Measurements from ENCODE around the gene ABI1.

Gene ABI1

GRCh38 chr10:26706206-26706605, 154.6 kb downstream of the ABI1 start:
- TF ChIP-seq CTCF (IDR thresholded peaks at IDR 0.05; ENCODE audit: extremely low read depth, missing control alignments) = no peak
- DNase-seq (ENCODE audit: low spot score) = no peak

- TF ChIP-seq CTCF (IDR thresholded peaks at IDR 0.05; ENCODE audit: extremely low read depth, missing control alignments) = no peak
- no peak for DNase-seq (ENCODE audit: low spot score)
Measured at GRCh38 chr10:26703974-26704373, 156.8 kb downstream of the ABI1 start.

- no peak for DNase-seq (ENCODE audit: low spot score)
- TF ChIP-seq CTCF (IDR thresholded peaks at IDR 0.05; ENCODE audit: extremely low read depth, missing control alignments) = no peak
Measured at GRCh38 chr10:26703096-26703495, 157.7 kb downstream of the ABI1 start.

- no peak for TF ChIP-seq CTCF (IDR thresholded peaks at IDR 0.05; ENCODE audit: extremely low read depth, missing control alignments)
Measured at GRCh38 chr10:26700884-26701630, 159.7 kb downstream of the ABI1 start.

GRCh38 chr10:26699631-26700030, 161.1 kb downstream of the ABI1 start:
- DNase-seq (ENCODE audit: low spot score) = no peak
- TF ChIP-seq CTCF (IDR thresholded peaks at IDR 0.05; ENCODE audit: extremely low read depth, missing control alignments) = no peak

More at GRCh38 chr10:26700884-26701630, 159.7 kb downstream of the ABI1 start:
- DNase-seq (ENCODE audit: low spot score) = no peak

GRCh38 chr10:26698909-26699308, 161.8 kb downstream of the ABI1 start:
- DNase-seq (ENCODE audit: low spot score) = peak; percentile 16
- no peak for TF ChIP-seq CTCF (IDR thresholded peaks at IDR 0.05; ENCODE audit: extremely low read depth, missing control alignments)

GRCh38 chr10:26697922-26698608, 162.7 kb downstream of the ABI1 start:
- DNase-seq (ENCODE audit: low spot score) = peak; percentile 31
- TF ChIP-seq CTCF (IDR thresholded peaks at IDR 0.05; ENCODE audit: extremely low read depth, missing control alignments) = no peak

Data from GM20000 (cell line).